CD4-positive, alpha-beta memory T cell (primary cell): ENCODE results near the gene GALNT10. TPM values are rescaled to one million over a fixed set of nuclear protein-coding genes. Genes with fewer than 3 reads are reported as not detected.

ENCODE experiments used
- CTCF ChIA-PET: fragments of 350-600 bp; sonication (Branson Sonifier 250); formaldehyde crosslinking; loops from one replicate; lab custom pipeline; 2021; ENCODE audit warnings: inconsistent platforms; ENCODE audit not compliant: partially characterized antibody; lab: Charles Lee
- POLR2A ChIA-PET: fragments of 350-600 bp; sonication (Branson Sonifier 250); formaldehyde crosslinking; loops from one replicate; lab custom pipeline; 2021; ENCODE audit not compliant: partially characterized antibody; lab: Charles Lee
- DNase-seq, 5 donors: peaks; one replicate each; pipeline versions ENCODE4 v3.0.0 to v3.0.0-alpha.2; 2020 to 2022; ENCODE audit warnings: mixed read lengths in 1 of 5
- H3K27ac ChIP-seq: one replicate; pipeline ENCODE4 v1.7.0; 2013; ENCODE audit warnings: low read depth, low read length
- H3K27me3 ChIP-seq: 2 replicates; pipeline ENCODE4 v1.7.0; 2013; ENCODE audit warnings: mild to moderate bottlenecking, low read length, moderate library complexity; ENCODE audit not compliant: insufficient read depth
- H3K36me3 ChIP-seq: 2 replicates; pipeline ENCODE4 v1.7.0; 2013; ENCODE audit warnings: mild to moderate bottlenecking, low read length, moderate library complexity; ENCODE audit not compliant: insufficient read depth
- H3K4me1 ChIP-seq: 2 replicates; pipeline ENCODE4 v1.7.0; 2013; ENCODE audit warnings: mild to moderate bottlenecking, low read length, moderate library complexity; ENCODE audit not compliant: insufficient read depth
- H3K4me3 ChIP-seq, 2 donors: one replicate each; pipeline ENCODE4 v1.7.0; 2013; ENCODE audit warnings: low read length in 2 of 2, mild to moderate bottlenecking in 1 of 2
- H3K9me3 ChIP-seq, 2 donors: one replicate each; pipeline ENCODE4 v1.7.0; 2013; ENCODE audit warnings: low read length in 2 of 2, control low read depth in 1 of 2; ENCODE audit not compliant: control insufficient read depth in 1 of 2
- H3K27ac Mint-ChIP-seq, 7 donors: one replicate each; pipeline ENCODE4 v1.8.0; 2020 to 2021; ENCODE audit warnings: mixed read lengths in 7 of 7, mild to moderate bottlenecking in 6 of 7, inconsistent platforms in 3 of 7, moderate library complexity in 3 of 7
- H3K27me3 Mint-ChIP-seq, 2 donors: one replicate each; pipeline ENCODE4 v1.8.0; 2020 to 2021; ENCODE audit warnings: mixed read lengths in 2 of 2
- H3K36me3 Mint-ChIP-seq, 2 donors: one replicate each; pipeline ENCODE4 v1.8.0; 2020 to 2021; ENCODE audit warnings: mixed read lengths in 2 of 2, inconsistent platforms in 1 of 2, mild to moderate bottlenecking in 1 of 2
- H3K4me1 Mint-ChIP-seq, 4 donors: one replicate each; pipeline ENCODE4 v1.8.0; 2020 to 2021; ENCODE audit warnings: mixed read lengths in 4 of 4, mild to moderate bottlenecking in 1 of 4
- H3K4me3 Mint-ChIP-seq, 8 donors: one replicate each; pipeline ENCODE4 v1.8.0; 2020 to 2021; ENCODE audit warnings: mixed read lengths in 8 of 8, mild to moderate bottlenecking in 7 of 8, moderate library complexity in 6 of 8, inconsistent platforms in 3 of 8
- H3K9me3 Mint-ChIP-seq, 8 donors: one replicate each; pipeline ENCODE4 v1.8.0; 2020 to 2021; ENCODE audit warnings: mixed read lengths in 8 of 8, mild to moderate bottlenecking in 5 of 8, inconsistent platforms in 3 of 8, moderate library complexity in 1 of 8
- intact Hi-C: fragments of 100-400 bp; cut with micrococcal nuclease; formaldehyde crosslinking; loops from one replicate; pipeline ENCODE4 v1.15.1; 2023
- polyA plus RNA-seq, 2 donors: library from polyadenylated mRNA; unstranded; fragments of 300-500 nt; fragmentation: Illumina TruSeq; gene quantifications; one replicate each; pipeline ENCODE4 v1.2.3, GENCODE V29; 2021
- total RNA-seq, 2 experiments: library from RNA; stranded (reverse); gene quantifications; one replicate each; pipeline ENCODE4 v1.2.3, GENCODE V29; 2021

The GALNT10 gene
- total and polyA plus RNA-seq, 4 experiments from 2014 or later: 9.6 to 35.7 (median 26.8) TPM

DNA sequence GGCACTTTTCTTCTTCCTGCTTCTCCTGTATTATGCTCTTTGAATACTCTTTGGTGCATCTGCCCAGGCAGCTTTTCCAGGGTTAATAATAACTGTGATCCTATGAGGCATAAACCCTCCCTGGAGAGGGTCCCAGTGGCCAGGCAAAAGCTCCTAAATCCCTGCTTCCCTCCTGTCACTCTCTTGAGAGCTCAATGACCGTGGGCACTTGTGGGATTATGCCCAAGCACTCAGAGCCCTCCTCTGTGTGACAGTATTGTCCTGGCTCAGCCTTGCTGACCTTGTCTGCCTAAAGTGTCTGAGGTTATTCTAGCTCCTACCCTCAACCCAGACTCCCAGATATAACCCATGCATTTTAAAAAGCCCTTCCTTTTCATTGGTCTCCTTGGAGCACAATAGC lies 51.9 kb downstream of the GALNT10 start:
- intact Hi-C loops: no loop called here
- ChIA-PET CTCF (no interaction called here), POLR2A (no interaction called here)
- Mint-ChIP-seq H3K9me3 (peaks cover 0 to 4% (median 0%) of the 10 kb centered on the region in 8 donors), H3K4me3 (no peak overlapping the region), H3K36me3 (peaks cover 0 to 8% of the 10 kb centered on the region in 2 donors), H3K27me3 (no peaks in the 10 kb centered on the region), H3K27ac (peak overlapping the region in 3 of 7 donors; percentile 24 to 77 (median 44)), H3K4me1 (peaks cover 15 to 23% (median 19%) of the 10 kb centered on the region in 4 donors)
- H3K4me3 ChIP-seq: no peak overlapping the region
- no peak overlapping the region for H3K27ac ChIP-seq
- H3K9me3 ChIP-seq: no peaks in the 10 kb centered on the region
- H3K4me1 ChIP-seq: no peaks in the 10 kb centered on the region
- no peak for DNase-seq
- no peaks in the 10 kb centered on the region for H3K36me3 ChIP-seq
- no peaks in the 10 kb centered on the region for H3K27me3 ChIP-seq

DNA sequence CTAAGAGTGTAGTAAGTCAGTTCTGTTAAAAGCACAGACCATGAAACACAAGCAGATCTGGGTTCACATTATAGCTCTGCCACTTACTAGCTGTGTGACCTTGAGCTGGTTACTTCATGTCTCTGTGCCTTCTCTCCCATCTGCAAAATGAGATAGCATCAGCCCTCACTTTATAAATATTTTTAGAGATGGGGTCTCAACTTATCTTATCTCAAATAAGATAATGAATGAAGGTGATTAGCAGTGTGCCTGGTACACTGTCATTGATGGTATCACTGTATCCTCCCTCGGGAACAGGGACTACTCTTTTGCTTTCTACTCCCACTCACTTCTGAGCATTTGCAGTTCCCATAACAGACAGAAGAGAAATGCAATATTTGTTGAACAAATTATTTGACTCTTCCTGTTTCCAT lies 52.4 kb downstream of the GALNT10 start:
- Mint-ChIP-seq H3K27me3 (no peaks in the 10 kb centered on the region), H3K9me3 (peaks cover 0 to 4% (median 0%) of the 10 kb centered on the region in 8 donors), H3K36me3 (peaks cover 0 to 8% of the 10 kb centered on the region in 2 donors), H3K4me1 (peaks cover 11 to 21% (median 16%) of the 10 kb centered on the region in 4 donors), H3K27ac (peak overlapping the region in 3 of 7 donors; percentile 24 to 77 (median 44)), H3K4me3 (no peak overlapping the region)
- ChIA-PET CTCF (no interaction called here), POLR2A (no interaction called here)
- intact Hi-C loops: no loop called here
- Histone ChIP-seq H3K27ac (no peak overlapping the region), H3K36me3 (no peaks in the 10 kb centered on the region), H3K4me1 (no peaks in the 10 kb centered on the region), H3K4me3 (no peak overlapping the region), H3K27me3 (no peaks in the 10 kb centered on the region), H3K9me3 (no peaks in the 10 kb centered on the region)
- DNase-seq: no peak

DNA sequence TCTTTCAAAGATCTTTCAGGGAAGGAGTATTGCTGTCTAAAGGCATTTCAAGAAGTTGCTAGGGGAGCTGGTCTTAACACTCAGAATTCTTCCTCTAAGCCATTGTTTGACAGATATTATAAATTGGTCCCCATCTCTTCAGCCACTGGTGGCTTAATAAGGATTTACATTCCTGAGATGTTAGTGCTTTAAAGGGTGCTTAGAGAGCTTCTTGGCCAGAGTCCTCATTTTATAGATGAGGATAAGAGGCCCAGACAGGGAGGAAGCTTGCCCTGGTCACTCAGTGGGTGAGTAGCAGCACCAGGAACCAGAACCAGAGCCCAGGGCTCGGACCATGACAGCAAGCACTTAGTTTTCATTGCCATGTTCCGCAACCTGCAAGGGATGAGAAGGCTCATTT lies 53.2 kb downstream of the GALNT10 start:
- DNase-seq: no peak
- Histone ChIP-seq H3K4me1 (no peaks in the 10 kb centered on the region), H3K9me3 (no peaks in the 10 kb centered on the region), H3K4me3 (no peak overlapping the region), H3K27me3 (no peaks in the 10 kb centered on the region), H3K27ac (no peak overlapping the region), H3K36me3 (no peaks in the 10 kb centered on the region)
- no peak overlapping the region for H3K27ac Mint-ChIP-seq
- H3K9me3 Mint-ChIP-seq: peaks cover 0 to 4% (median 0%) of the 10 kb centered on the region in 8 donors
- H3K27me3 Mint-ChIP-seq: no peaks in the 10 kb centered on the region
- ChIA-PET CTCF (no interaction called here), POLR2A (no interaction called here)
- H3K4me1 Mint-ChIP-seq: peaks cover 10 to 25% (median 19%) of the 10 kb centered on the region in 4 donors
- peaks cover 1 to 13% of the 10 kb centered on the region in 2 donors for H3K36me3 Mint-ChIP-seq
- intact Hi-C loops: no loop called here
- H3K4me3 Mint-ChIP-seq: no peak overlapping the region

DNA sequence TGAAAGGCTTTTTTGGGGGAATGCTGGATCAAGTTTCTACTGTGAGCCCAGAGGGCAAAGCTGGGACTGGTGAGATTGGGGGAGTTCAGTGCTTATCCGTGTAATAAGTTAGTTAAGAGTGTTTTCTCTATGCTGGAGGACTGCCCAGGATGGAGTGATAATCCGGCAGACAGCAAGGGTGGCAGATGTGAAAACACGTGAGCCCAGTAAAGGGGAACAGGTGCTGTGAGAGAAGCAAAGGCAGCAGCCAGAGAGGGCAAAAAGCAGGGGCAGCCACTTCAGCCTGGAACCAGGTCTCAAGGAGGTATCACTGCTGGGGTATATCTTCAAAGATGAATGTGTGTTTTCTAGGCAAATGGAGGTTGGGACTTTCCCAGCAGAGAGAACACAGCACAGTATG lies 53.9 kb downstream of the GALNT10 start:
- POLR2A ChIA-PET: no interaction called here
- H3K27ac Mint-ChIP-seq: no peak overlapping the region

DNA sequence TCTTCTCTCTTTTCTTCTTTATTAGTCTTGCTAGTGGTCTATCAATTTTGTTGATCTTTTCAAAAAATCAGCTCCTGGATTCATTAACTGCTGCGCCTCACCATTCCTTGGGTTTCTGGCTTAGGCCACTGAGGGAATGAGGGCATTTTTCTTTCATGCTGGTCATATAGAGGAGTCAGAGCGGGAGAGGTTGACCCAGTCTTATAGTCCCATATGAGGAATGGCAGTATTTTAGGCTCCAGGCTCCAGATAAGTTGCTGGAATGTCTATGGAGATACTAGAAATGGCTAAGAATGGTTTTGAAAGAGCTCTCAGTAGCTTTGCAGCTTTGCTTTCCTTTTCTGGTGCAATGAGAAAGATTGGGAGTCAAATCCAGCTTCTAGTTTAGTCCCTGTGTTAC lies 58.2 kb downstream of the GALNT10 start:
- H3K4me1 ChIP-seq: no peaks in the 10 kb centered on the region
- peaks cover 0 to 10% (median 6%) of the 10 kb centered on the region in 8 donors for H3K9me3 Mint-ChIP-seq
- H3K4me3 Mint-ChIP-seq: no peak overlapping the region
- H3K36me3 ChIP-seq: no peaks in the 10 kb centered on the region
- H3K27me3 Mint-ChIP-seq: no peaks in the 10 kb centered on the region
- H3K27ac Mint-ChIP-seq: peak overlapping the region in 1 of 7 donors; percentile 77
- peaks cover 12 to 25% (median 16%) of the 10 kb centered on the region in 4 donors for H3K4me1 Mint-ChIP-seq
- H3K4me3 ChIP-seq: no peak overlapping the region
- CTCF ChIA-PET: interaction anchor here (1.6 kb wide), 1 partner anchor 12 kb away, joined by 3 read pairs; no protein-coding TSS in a partner anchor
- DNase-seq: no peak
- POLR2A ChIA-PET: interaction anchor here (1.2 kb wide), 1 partner anchor 59 kb away, joined by 3 read pairs; no protein-coding TSS in a partner anchor
- no peak overlapping the region for H3K27ac ChIP-seq
- intact Hi-C loops: no loop called here
- H3K9me3 ChIP-seq: no peaks in the 10 kb centered on the region
- peaks cover 9 to 42% of the 10 kb centered on the region in 2 donors for H3K36me3 Mint-ChIP-seq
- H3K27me3 ChIP-seq: no peaks in the 10 kb centered on the region

More for the DNA sequence above, 53.9 kb downstream of the GALNT10 start:
- H3K27me3 Mint-ChIP-seq: no peaks in the 10 kb centered on the region
- Histone ChIP-seq H3K27ac (no peak overlapping the region), H3K4me1 (no peaks in the 10 kb centered on the region), H3K4me3 (no peak overlapping the region), H3K36me3 (no peaks in the 10 kb centered on the region), H3K27me3 (no peaks in the 10 kb centered on the region), H3K9me3 (no peaks in the 10 kb centered on the region)
- peaks cover 9 to 33% (median 18%) of the 10 kb centered on the region in 4 donors for H3K4me1 Mint-ChIP-seq
- CTCF ChIA-PET: interaction anchor here (1.0 to 1.1 kb wide), 2 partner anchors 8 to 18 kb away, joined by 3 read pairs; no protein-coding TSS in a partner anchor
- intact Hi-C loops: no loop called here
- H3K9me3 Mint-ChIP-seq: peaks cover 0 to 4% (median 0%) of the 10 kb centered on the region in 8 donors
- peaks cover 1 to 17% of the 10 kb centered on the region in 2 donors for H3K36me3 Mint-ChIP-seq
- DNase-seq: no peak
- H3K4me3 Mint-ChIP-seq: no peak overlapping the region

DNA sequence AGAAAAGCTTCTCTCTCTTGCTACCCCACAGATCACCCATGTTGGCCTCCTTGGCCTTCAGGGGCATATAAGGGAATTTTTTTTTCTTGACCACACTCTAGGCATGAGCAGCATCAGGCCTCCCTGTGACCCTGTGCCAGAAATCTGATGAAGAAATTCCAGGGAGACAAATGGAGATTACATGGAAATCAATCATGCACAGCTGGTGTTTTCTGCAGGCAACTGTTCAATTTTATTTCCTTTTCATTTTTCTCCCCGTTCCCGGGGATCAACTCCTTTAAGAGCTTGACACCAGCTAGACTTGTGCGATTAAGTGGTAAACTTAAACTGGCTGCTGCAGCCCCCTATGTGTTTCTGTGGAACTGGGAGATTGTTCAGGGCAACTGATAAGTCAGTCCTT lies 59.3 kb downstream of the GALNT10 start:
- no peaks in the 10 kb centered on the region for H3K9me3 ChIP-seq
- no peaks in the 10 kb centered on the region for H3K27me3 ChIP-seq
- ChIA-PET POLR2A (no interaction called here), CTCF (interaction anchor here (1.6 kb wide), 1 partner anchor 13 kb away, joined by 3 read pairs; no protein-coding TSS in a partner anchor)
- no peaks in the 10 kb centered on the region for H3K27me3 Mint-ChIP-seq
- no peak overlapping the region for H3K4me3 Mint-ChIP-seq
- peaks cover 16 to 48% of the 10 kb centered on the region in 2 donors for H3K36me3 Mint-ChIP-seq
- no peak overlapping the region for H3K4me3 ChIP-seq
- no peak for DNase-seq
- intact Hi-C loops: no loop called here
- H3K4me1 ChIP-seq: no peaks in the 10 kb centered on the region
- peaks cover 10 to 30% (median 19%) of the 10 kb centered on the region in 4 donors for H3K4me1 Mint-ChIP-seq
- H3K27ac ChIP-seq: no peak overlapping the region
- H3K27ac Mint-ChIP-seq: no peak overlapping the region
- H3K36me3 ChIP-seq: no peaks in the 10 kb centered on the region
- H3K9me3 Mint-ChIP-seq: peaks cover 0 to 12% (median 6%) of the 10 kb centered on the region in 8 donors

DNA sequence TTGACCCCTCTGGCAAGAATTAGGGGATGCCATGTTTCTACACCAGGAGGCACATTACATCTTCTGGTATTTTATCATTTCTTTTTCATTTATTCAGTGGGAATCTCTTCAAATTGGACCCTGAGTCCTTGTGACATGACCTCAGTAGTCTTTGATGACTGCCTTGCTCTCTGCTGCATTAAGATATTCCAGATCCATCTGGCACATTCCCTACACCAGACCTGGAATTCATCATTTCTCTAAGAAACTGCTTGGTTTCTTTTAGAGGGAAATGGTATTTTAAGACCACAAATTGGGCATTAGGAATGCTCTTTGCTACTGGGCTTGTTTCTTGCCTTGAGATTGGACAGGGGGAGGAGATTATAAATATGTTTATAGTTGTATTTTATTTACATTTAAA lies 61.0 kb downstream of the GALNT10 start:
- no peak overlapping the region for H3K4me3 Mint-ChIP-seq
- DNase-seq: no peak
- no peak overlapping the region for H3K27ac Mint-ChIP-seq
- no peaks in the 10 kb centered on the region for H3K36me3 ChIP-seq
- no peaks in the 10 kb centered on the region for H3K4me1 ChIP-seq
- no peaks in the 10 kb centered on the region for H3K9me3 ChIP-seq
- no peaks in the 10 kb centered on the region for H3K27me3 Mint-ChIP-seq
- H3K27ac ChIP-seq: no peak overlapping the region
- POLR2A ChIA-PET: no interaction called here
- peaks cover 23 to 54% of the 10 kb centered on the region in 2 donors for H3K36me3 Mint-ChIP-seq
- peaks cover 0 to 12% (median 5%) of the 10 kb centered on the region in 8 donors for H3K9me3 Mint-ChIP-seq
- CTCF ChIA-PET: no interaction called here
- no peaks in the 10 kb centered on the region for H3K27me3 ChIP-seq
- H3K4me3 ChIP-seq: no peak overlapping the region
- intact Hi-C loops: no loop called here
- H3K4me1 Mint-ChIP-seq: peaks cover 15 to 36% (median 21%) of the 10 kb centered on the region in 4 donors
